OCI-LY7 (cell line): ENCODE measurements around the gene MRS2. TPM values are rescaled to one million over a fixed set of nuclear protein-coding genes. Genes with fewer than 3 reads are reported as not detected.

Source experiments
- BruUV-seq: library from RNA; stranded (reverse); fragments of 400-500 nt; replicated peaks from 2 replicates; lab custom pipeline; 2021; lab: Mats Ljungman, UMichigan
- CTCF ChIA-PET: fragments of 300-600 bp; sonication (Branson Sonifier 250); formaldehyde crosslinking; loops from one replicate; lab custom pipeline; 2022; ENCODE audit warnings: antibody characterized with exemption; ENCODE audit not compliant: unreplicated experiment; lab: Charles Lee
- POLR2A ChIA-PET: fragments of 300-600 bp; sonication (Branson Sonifier 250); formaldehyde crosslinking; loops from one replicate; lab custom pipeline; 2022; ENCODE audit warnings: antibody characterized with exemption; lab: Charles Lee
- DNase-seq: peaks from one replicate; pipeline ENCODE4 v3.0.0-alpha.2; 2015; ENCODE audit warnings: low spot score
- H2AFZ ChIP-seq: fragments of 200-600 bp; sonication (generic), shearing (Covaris generic); 2 replicates; pipeline ENCODE4 v1.6.1; 2014; ENCODE audit warnings: mild to moderate bottlenecking, antibody characterized with exemption, low read length, moderate library complexity
- H3K27ac ChIP-seq: fragments of 200-600 bp; sonication (generic); 2 replicates; pipeline ENCODE4 v1.5.1; 2014; ENCODE audit warnings: mixed run types, low read depth, mild to moderate bottlenecking, moderate library complexity, low read length, inconsistent platforms; ENCODE audit not compliant: poor library complexity, severe bottlenecking
- H3K36me3 ChIP-seq: fragments of 200-600 bp; sonication (generic); 2 replicates; pipeline ENCODE4 v1.6.1; 2014; ENCODE audit warnings: mild to moderate bottlenecking, antibody characterized with exemption, low read length, moderate library complexity, mixed read lengths; ENCODE audit not compliant: insufficient read depth
- H3K4me1 ChIP-seq: fragments of 200-600 bp; sonication (generic); 2 replicates; pipeline ENCODE4 v1.5.1; 2014; ENCODE audit warnings: mild to moderate bottlenecking, low read length; ENCODE audit not compliant: insufficient read depth, poor library complexity, severe bottlenecking
- H3K4me2 ChIP-seq: fragments of 200-600 bp; sonication (generic); 2 replicates; pipeline ENCODE4 v1.6.1; 2014; ENCODE audit warnings: mild to moderate bottlenecking, low read length
- H3K4me3 ChIP-seq: fragments of 200-600 bp; sonication (generic); 2 replicates; pipeline ENCODE4 v1.5.1; 2014; ENCODE audit warnings: mild to moderate bottlenecking, low read depth, low read length; ENCODE audit not compliant: poor library complexity, severe bottlenecking
- H3K79me2 ChIP-seq: fragments of 200-600 bp; sonication (generic); 2 replicates; pipeline ENCODE4 v1.6.1; 2016; ENCODE audit warnings: low read depth, mild to moderate bottlenecking, low read length, moderate library complexity, mixed read lengths; ENCODE audit not compliant: insufficient read depth
- H3K9me2 ChIP-seq: fragments of 200-600 bp; sonication (generic); 2 replicates; pipeline ENCODE4 v1.6.1; 2016; ENCODE audit warnings: mild to moderate bottlenecking, low read length, mixed read lengths; ENCODE audit not compliant: insufficient read depth
- H3K9me3 ChIP-seq: fragments of 200-600 bp; sonication (generic); 2 replicates; pipeline ENCODE4 v1.6.1; 2014; ENCODE audit warnings: mild to moderate bottlenecking, mixed run types, low read length, mixed read lengths
- H4K20me1 ChIP-seq: fragments of 200-600 bp; sonication (generic); 2 replicates; pipeline ENCODE4 v1.6.1; 2014; ENCODE audit warnings: mild to moderate bottlenecking, antibody characterized with exemption, low read length, moderate library complexity, mixed read lengths; ENCODE audit not compliant: insufficient read depth
- CTCF ChIP-seq: fragments of 200-600 bp; sonication (generic); conservative IDR thresholded peaks from 2 replicates; pipeline ENCODE4 v1.5.1; 2014; ENCODE audit warnings: mild to moderate bottlenecking, antibody characterized with exemption, low read length, moderate library complexity, mixed read lengths
- EZH2phosphoT487 ChIP-seq: fragments of 200-600 bp; sonication (generic); IDR thresholded peaks from 2 replicates; pipeline ENCODE4 v1.6.1; 2018; ENCODE audit warnings: low read depth, borderline replicate concordance, mild to moderate bottlenecking, mixed run types, antibody characterized with exemption, low read length, moderate library complexity, mixed read lengths
- intact Hi-C: fragments of 100-400 bp; cut with micrococcal nuclease; formaldehyde crosslinking; loops from one replicate; pipeline ENCODE4 v1.10.0; 2022; ENCODE audit not compliant: unreplicated experiment
- total RNA-seq, 2 experiments: library from RNA; depleted of rRNA in 1 of 2; stranded (reverse); fragments of >200 nt in 1 of 2; shearing (Covaris generic) in 1 of 2; gene quantifications; 2 replicates each; pipeline ENCODE4 v1.2.3, GENCODE V29; 2014 to 2022

MRS2 gene
- total RNA-seq, 2 experiments from 2014 or later, result 0.97 TPM; not detected in 1

GRCh38 chr6:24357336-24358218 is 45.2 kb upstream of the MRS2 start, which contains the start of gene DCDC2:
Gene DCDC2 (minus strand): TSS chr6:24358059. CDS start chr6:24357750, 309 bp downstream.
- no peak within 1 kb of the TSS for H3K4me3 ChIP-seq
- H3K27ac ChIP-seq, result no peak within 1 kb of the TSS
- no peaks in the 10 kb centered on the region for H3K79me2 ChIP-seq
- H3K4me2 ChIP-seq, result no peak within 1 kb of the TSS
- BruUV-seq, result no TSS peak
- H3K36me3 ChIP-seq, result no peaks in the 10 kb centered on the region
- TF ChIP-seq EZH2phosphoT487 (no peak), CTCF (no peak)
- intact Hi-C loops, result no loop called here
- H3K9me3 ChIP-seq, result no peaks in the 10 kb centered on the region
- CTCF ChIA-PET, result no interaction called here
- no peak within 1 kb of the TSS for H2AFZ ChIP-seq
- H3K9me2 ChIP-seq, result no peaks in the 10 kb centered on the region
- POLR2A ChIA-PET, result no interaction called here
- no peaks in the 10 kb centered on the region for H4K20me1 ChIP-seq
- peaks cover 4% of the 10 kb centered on the region for H3K4me1 ChIP-seq
- no peak for DNase-seq

- H3K27ac ChIP-seq, result no peak overlapping the region
- no peak overlapping the region for H3K4me3 ChIP-seq
- ChIA-PET CTCF (no interaction called here), POLR2A (interaction anchor here (0.6 kb wide), 1 partner anchor 49 kb away, joined by 3 read pairs; no protein-coding TSS in a partner anchor)
- H3K36me3 ChIP-seq, result no peaks in the 10 kb centered on the region
- H3K79me2 ChIP-seq, result no peaks in the 10 kb centered on the region
- BruUV-seq, result no TSS peak
- TF ChIP-seq EZH2phosphoT487, result no peak
- no peak for TF ChIP-seq CTCF
- no peak for DNase-seq
- intact Hi-C loops, result no loop called here
- no peaks in the 10 kb centered on the region for H4K20me1 ChIP-seq
- H3K4me2 ChIP-seq, result no peak overlapping the region
- H2AFZ ChIP-seq, result no peak overlapping the region
- H3K4me1 ChIP-seq, result peaks cover 4% of the 10 kb centered on the region
- no peaks in the 10 kb centered on the region for H3K9me3 ChIP-seq
- H3K9me2 ChIP-seq, result no peaks in the 10 kb centered on the region
Observed at GRCh38 chr6:24358219-24358821, 44.4 kb upstream of the MRS2 start.
